Activated CD4-positive, CD25-positive, alpha-beta regulatory T cell treated with anti-CD3 and anti-CD28 coated beads, Interleukin-2, amount 50 U/mL, for 72 hours (primary cell): Measurements from ENCODE around the gene CACNA1B.

Source experiments
- DNase-seq: peaks from one replicate; pipeline ENCODE4 v3.0.0; 2021

The CACNA1B gene

GRCh38 chr9:137988051-137988450 lies 110.5 kb downstream of the CACNA1B start:
- no peak for DNase-seq

- DNase-seq = no peak
These were observed 111.1 kb downstream of the CACNA1B start for GRCh38 chr9:137988701-137989100.

- DNase-seq = no peak
These were observed 111.6 kb downstream of the CACNA1B start for GRCh38 chr9:137989156-137989555.

GRCh38 chr9:137989999-137990715 lies 112.6 kb downstream of the CACNA1B start:
- DNase-seq = no peak

GRCh38 chr9:138003485-138004190 lies 126.1 kb downstream of the CACNA1B start:
- DNase-seq = no peak

GRCh38 chr9:138006576-138007233 lies 129.1 kb downstream of the CACNA1B start:
- DNase-seq = no peak

- no peak for DNase-seq
These were observed 130.0 kb downstream of the CACNA1B start for GRCh38 chr9:138007566-138007917.

- DNase-seq = no peak
These were observed 130.6 kb downstream of the CACNA1B start for GRCh38 chr9:138007918-138008841.

GRCh38 chr9:138009016-138009802 lies 131.6 kb downstream of the CACNA1B start:
- DNase-seq = no peak

- no peak for DNase-seq
These were observed 132.5 kb downstream of the CACNA1B start for GRCh38 chr9:138009803-138010690.

- no peak for DNase-seq
These were observed 133.3 kb downstream of the CACNA1B start for GRCh38 chr9:138010861-138011260.

- no peak for DNase-seq
These were observed 134.4 kb downstream of the CACNA1B start for GRCh38 chr9:138011951-138012500.

GRCh38 chr9:138013273-138013672 lies 135.7 kb downstream of the CACNA1B start:
- DNase-seq = no peak

- no peak for DNase-seq
These were observed 136.4 kb downstream of the CACNA1B start for GRCh38 chr9:138013836-138014562.

- no peak for DNase-seq
These were observed 137.0 kb downstream of the CACNA1B start for GRCh38 chr9:138014563-138014945.

GRCh38 chr9:138015021-138015829 lies 137.6 kb downstream of the CACNA1B start:
- DNase-seq = no peak

- DNase-seq = no peak
These were observed 139.0 kb downstream of the CACNA1B start for GRCh38 chr9:138016406-138017187.

GRCh38 chr9:138017200-138017599 lies 139.6 kb downstream of the CACNA1B start:
- DNase-seq = no peak
